ENCODE data around the gene ZNF284. TPM values are rescaled to one million over a fixed set of nuclear protein-coding genes. Genes with fewer than 3 reads are reported as not detected.

Gene ZNF284
- 3.3 and 3.7 TPM in 2 replicates for total RNA-seq

DNA sequence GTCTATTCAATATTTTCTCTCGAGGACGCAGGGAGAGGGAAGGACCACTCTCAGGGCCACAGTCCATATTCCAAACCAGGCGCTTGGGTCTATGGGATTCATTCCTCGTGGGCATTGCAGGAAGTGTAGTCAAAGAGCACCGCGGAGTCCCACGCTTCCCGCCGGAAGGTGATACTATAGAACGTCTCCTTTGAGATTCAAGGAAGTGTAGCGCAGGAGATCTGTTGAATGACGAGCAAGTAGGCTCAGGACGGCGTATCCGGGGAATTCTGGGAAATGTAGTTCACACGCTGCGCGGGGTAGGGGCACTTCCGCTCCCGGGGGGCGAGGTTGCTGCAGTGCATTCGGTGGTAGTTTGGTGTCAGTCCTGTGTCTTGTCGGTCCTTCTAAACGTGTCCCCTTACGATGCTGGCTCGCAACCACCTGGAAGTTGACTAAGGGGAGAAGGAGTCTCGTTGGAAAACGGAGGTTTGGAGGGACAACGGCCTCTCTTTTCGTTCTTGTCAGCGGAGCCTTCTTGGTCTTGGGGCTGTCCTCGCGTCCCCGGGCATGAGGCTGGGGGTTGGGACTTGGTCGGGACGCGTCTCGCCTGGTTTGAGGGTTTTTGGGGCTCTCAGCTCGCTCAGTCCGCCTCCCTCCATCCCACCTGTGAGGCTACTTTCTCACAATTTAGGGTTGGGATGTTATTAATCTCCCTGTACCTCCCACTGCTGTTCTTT lies at the start of gene ZNF284:
Gene ZNF284, plus strand, starts transcription at position 336 of the 719 bp plus-strand sequence. CDS start 4,231 bp downstream, outside the sequence.

DNA sequence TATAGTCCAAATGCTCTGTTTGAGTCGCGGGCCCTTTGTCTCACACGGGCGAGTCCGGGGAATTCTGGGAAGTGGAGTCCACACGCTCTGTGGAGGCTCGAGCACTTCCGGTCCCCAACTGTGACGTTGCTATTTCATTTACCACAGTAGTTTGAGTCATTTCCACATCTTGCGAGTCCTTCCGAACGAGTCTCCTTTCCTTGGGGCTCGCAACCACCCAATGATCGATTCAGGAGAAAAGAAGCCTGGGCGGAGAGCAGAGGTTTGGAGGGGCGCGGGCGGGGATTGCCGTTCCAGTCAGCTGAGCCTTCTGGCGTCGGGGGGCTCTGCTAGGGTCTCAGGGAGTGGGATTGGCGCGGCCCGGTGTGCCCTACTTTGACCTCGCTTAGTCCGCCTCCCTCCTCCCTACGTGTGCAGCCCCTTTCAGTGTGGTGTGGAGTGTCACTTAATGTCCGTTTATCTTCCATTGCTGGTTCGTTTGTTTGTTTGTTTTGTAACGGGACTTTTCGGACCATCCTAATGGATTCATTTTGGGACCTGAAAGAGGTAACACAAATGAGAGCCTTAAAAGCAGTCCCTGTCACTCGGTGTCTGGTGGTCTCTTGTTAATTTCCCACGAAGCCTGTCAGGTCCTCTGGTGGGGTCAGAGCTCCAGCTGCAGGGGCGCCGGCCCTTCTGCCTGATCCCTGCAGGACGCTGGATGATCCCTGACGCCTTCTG lies 46.6 kb upstream of the ZNF284 start, which contains the start of gene ZNF222:
Gene ZNF222, plus strand, starts transcription at position 163 of the 720 bp plus-strand sequence. Its CDS starts 58 bp downstream, at position 221.

DNA sequence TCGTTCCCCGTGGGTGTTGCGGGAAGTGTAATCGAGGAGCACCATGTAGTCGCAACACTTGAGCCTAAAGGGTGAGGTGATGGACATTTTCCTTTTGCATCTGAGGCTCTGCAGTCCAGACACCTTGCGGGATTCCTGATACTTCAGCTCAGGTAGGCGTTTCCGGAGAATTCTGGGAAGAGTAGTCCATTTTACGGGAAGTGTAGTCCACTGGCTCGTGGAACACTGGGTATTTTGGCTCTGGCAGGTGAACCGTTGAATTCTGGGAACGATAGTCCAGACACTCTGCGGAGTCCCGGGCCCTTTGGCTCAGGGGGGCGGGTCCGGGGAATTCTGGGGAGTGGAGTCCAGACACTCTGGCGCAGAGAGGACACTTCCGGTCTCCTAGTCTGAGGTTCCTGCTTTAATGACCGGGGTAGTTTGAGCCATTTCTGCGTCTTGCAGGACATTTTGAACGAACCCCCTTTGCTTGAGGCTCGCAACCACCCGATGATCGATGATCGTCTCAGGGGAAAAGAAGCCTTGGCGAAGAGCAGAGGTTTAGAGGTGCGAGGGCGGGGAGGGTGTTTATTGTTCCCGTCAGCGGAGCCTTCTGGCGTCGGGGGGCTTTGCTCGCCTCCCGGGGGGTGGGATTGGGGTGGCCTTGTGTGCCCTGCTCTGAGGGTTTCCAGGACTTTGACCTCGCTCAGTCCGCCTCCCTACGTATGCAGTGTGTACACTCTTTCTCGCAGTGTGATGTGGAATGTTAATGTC lies 20.1 kb upstream of the ZNF284 start, which contains the start of gene ZNF223:
Gene ZNF223, plus strand, starts transcription at position 387 of the 753 bp plus-strand sequence. CDS start 3,141 bp downstream, outside the sequence.

DNA sequence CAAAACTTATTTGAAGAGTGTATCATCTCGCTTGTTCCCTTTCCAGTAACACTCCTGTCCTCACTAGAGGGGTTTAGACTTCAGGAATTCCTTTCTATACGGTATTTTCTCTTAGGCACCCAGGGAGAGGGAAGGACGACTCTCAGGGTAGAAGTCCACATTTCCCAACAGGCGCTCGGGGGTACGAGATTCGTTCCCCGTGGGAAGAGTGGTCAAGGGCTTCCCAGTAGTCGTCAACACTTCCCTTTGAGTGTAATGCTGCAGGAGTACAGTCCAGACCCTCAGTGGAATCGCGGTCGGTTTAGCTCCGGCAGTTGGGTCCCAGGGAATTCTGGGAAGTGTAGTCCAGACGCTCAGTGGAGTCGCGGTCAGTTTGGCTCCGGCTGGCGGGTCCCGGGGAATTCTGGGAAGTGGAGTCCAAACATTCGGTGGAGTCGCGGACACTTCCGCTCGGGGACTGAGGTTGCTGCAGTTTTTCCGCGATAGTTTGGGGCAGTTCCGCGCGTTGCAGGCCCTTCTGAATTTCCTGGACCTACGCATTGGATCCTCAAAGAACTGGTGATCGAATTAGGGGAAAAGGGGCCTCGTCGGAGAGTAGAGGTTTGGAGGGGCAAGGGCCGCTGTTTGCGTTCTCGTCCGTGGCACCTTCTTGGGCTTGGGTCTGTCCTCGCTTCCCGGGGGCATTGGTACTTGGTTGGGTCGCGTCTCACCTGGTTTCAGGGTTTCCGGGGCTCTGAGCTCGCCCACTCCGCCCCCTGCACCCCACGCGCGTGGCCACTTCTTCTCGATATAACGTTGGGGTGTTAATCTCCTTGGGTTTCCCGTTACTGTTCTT lies 22.2 kb downstream of the ZNF284 start, which contains the start of gene ZNF224:
Gene ZNF224, plus strand, starts transcription at position 431 of the 835 bp plus-strand sequence. CDS start 3,513 bp downstream, outside the sequence.

DNA sequence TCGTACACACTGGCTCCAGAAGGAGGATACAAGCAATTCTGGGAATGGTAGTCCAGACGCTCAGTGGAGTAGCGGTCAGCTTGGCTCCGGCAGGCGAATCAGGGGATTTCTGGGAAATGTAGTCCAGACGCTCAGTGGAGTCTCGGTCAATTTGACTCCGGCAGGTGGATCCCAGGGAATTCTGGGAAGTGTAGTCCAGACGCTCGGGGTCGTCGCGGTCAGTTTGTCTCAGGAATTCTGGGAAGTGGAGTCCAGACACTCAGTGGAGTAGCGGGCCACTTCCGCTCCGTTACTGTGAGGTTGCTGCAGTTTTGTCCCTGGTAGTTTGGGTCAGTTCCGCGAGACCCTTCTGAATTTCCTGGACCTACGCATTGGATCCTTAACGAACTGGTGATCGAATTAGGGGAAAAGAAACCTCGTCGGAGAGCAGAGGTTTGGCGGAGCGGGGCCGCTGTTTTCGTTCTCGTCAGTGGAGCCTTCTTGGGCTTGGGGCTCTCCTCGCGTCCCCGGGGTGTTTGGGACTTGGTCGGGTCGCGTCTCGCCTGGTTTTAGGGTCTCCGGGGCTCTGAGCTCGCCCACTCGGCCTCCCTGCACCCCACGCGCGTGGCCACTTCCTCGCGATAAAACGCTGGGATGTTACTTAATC lies 41.3 kb downstream of the ZNF284 start, which contains the start of gene ZNF225:
Gene ZNF225, plus strand, starts transcription at position 262 of the 646 bp plus-strand sequence. CDS start 2,429 bp downstream, outside the sequence.

Other genes with a start within 250 kb of the ZNF284 start
- gene ZNF283, start 244.8 kb upstream of the ZNF284 start, total RNA-seq = 10.8 and 12.9 TPM in 2 replicates
- 1.7 and 3.4 TPM in 2 replicates for gene ZNF404, start 188.2 kb upstream of the ZNF284 start, total RNA-seq
- gene ZNF45, start 136.9 kb upstream of the ZNF284 start, total RNA-seq = 18.2 and 21.7 TPM in 2 replicates
- gene ZNF221, start 120.9 kb upstream of the ZNF284 start, total RNA-seq = 7.8 and 8.8 TPM in 2 replicates
- gene ZNF155, start 88.0 kb upstream of the ZNF284 start, total RNA-seq = 8.9 and 9.4 TPM in 2 replicates
- 3.2 and 4.1 TPM in 2 replicates for gene ZNF230, start 69.2 kb upstream of the ZNF284 start, total RNA-seq
- 7.1 and 7.5 TPM in 2 replicates for gene ZNF222, start 46.8 kb upstream of the ZNF284 start, total RNA-seq
- 4.6 and 4.8 TPM in 2 replicates for gene ZNF223, start 20.1 kb upstream of the ZNF284 start, total RNA-seq
- 23.1 and 27.4 TPM in 2 replicates for gene ZNF224, start 22.2 kb downstream of the ZNF284 start, total RNA-seq
- gene ZNF225, start 41.2 kb downstream of the ZNF284 start, total RNA-seq = 7.1 and 7.8 TPM in 2 replicates
- gene ZNF234, start 69.4 kb downstream of the ZNF284 start, total RNA-seq = 12.4 and 16.6 TPM in 2 replicates
- gene ZNF226, start 92.9 kb downstream of the ZNF284 start, total RNA-seq = 21.4 and 22.1 TPM in 2 replicates
- gene ZNF227, start 140.4 kb downstream of the ZNF284 start, total RNA-seq = 22.5 and 24.3 TPM in 2 replicates
- gene ZNF233, start 187.7 kb downstream of the ZNF284 start, total RNA-seq = 1.8 and 2.2 TPM in 2 replicates
- gene ZNF235, start 232.9 kb downstream of the ZNF284 start, total RNA-seq = 2.9 TPM in 2 replicates

Data from aortic smooth muscle cell (primary cell).